GM18517 (cell line): Measurements from ENCODE around the gene GEMIN4.
"Not testable (repeated sequence)": the region's sequence is repeated elsewhere in the genome, so short reads cannot be mapped to it uniquely, and the experiment has no call there.

ENCODE experiments used
- ATAC-seq: cut with Tn5 transposase; IDR thresholded peaks from one replicate; pipeline ENCODE4 v1.9.1; 2021; ENCODE audit warnings: mild to moderate bottlenecking, moderate library complexity; ENCODE audit not compliant: unreplicated experiment

The GEMIN4 gene

DNA sequence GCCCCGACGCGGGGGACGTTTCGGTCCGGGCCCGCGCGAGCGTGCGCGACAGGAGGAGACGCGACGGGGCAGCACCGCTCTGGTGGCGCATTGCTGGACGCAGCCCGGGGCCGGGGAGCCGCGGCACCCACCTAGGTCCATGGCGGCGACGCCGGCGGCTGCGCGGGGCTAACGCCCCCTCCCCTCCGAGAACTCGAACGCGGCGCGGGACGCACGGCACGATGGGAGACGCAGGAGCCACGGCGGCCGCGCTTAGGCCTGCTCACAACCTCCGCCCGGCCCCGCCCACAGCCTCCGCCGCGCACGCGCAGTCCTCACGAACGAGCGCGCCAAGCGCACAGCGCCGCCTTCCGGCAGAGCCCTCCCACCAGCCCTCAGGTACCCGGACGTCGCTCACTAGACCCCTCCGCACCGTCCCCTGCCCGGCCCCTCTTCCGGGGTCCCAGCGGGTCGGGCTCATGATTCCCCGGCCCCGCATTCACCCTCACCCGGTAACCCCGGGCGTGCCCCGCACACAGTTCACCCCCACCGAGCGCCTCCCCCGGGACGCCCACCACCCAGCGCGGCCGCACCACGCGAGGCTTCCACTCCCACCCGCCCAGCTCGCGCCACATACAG is at the start of gene GEMIN4:
GEMIN4 (minus strand) TSS at position 263 of the 618 bp plus-strand sequence; CDS start at position 141, 122 bp downstream.
- ATAC-seq: peak; percentile 82

DNA sequence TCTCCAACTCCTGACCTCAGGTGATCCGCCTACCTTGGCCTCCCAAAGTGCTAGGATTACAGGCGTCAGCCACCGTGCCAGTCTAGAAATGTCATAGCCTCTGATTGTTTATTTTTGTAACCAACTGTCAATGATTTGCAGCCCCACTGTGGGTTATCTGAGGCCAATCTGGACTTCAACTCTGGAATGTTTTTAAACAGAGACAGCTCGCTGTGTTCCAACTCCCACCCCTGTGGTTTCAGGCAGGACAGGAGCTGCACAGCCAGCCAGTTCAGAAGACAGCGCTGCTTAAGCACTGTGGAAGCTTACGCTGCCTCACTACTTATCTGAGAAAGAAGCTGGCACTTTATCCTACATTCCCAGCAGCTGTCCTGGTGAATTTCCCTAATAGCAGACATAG is 49.6 kb upstream of the GEMIN4 start:
- no peak for ATAC-seq

GRCh38 chr17:800446-801242 is 48.6 kb upstream of the GEMIN4 start:
- no peak for ATAC-seq

GRCh38 chr17:799261-799660 is 47.2 kb upstream of the GEMIN4 start:
- no peak for ATAC-seq

GRCh38 chr17:798246-798645 is 46.2 kb upstream of the GEMIN4 start:
- ATAC-seq: no peak

- no peak for ATAC-seq
Observed at GRCh38 chr17:797236-797840, 45.3 kb upstream of the GEMIN4 start.

GRCh38 chr17:796609-797008 is 44.5 kb upstream of the GEMIN4 start:
- ATAC-seq: no peak

DNA sequence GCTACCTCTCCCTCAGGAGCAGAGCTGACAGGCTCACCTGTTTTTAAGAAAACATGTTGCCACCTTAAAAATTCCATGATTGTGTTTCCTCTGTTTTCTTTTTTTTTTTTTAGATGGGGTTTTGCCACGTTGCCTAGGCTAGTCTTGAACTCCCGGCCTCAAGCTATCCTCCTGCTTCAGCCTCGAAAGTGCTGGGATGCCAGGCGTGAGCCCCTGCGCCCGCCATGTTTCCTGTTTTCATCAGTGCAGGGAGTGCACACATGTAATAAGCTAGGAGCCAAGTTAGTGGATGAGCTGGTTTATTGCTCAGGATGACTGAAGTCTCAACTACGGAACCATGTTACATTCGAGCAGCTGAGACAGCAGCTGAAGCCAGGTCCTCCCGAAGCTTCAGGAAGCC is 43.7 kb upstream of the GEMIN4 start:
- ATAC-seq: no peak

DNA sequence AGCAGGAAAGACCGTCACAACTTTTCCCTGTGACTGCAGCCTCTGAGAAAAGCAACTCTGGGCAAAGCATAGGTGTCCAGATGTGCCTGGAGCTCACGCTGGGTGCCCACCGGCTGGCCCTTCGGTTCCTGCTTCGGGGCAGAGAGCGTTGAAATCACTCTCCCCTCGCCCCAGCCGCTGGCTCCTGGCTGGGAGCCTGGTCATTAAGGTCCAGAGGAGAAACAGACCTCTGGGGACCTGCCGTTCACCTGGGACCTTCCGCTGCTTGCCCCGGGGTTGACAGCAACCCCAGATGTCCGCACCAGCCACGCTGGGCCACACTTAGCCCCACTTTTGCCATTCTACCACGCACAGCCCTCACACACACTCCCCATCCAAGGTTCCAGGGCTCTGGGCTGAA is 43.2 kb upstream of the GEMIN4 start:
- ATAC-seq: no peak

DNA sequence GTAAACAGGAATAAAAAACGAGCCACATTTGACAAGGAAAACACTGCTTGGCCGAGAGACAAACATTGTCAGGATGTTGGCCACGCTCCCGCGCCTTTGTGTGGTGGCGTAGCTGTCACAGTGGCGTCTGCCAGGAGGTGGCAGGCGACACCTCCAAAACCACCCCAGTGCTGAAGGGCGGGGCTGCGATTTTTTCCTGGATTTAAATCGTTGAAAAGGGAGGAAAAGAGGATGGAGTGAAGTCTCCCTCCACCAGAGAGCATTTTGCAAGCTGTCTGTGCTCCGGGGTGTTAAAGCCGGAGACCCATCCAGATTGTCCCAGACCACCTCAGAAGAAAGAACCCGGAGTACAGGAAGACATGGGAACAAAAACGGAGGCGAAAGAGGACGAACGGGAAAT is 42.8 kb upstream of the GEMIN4 start:
- ATAC-seq: no peak

DNA sequence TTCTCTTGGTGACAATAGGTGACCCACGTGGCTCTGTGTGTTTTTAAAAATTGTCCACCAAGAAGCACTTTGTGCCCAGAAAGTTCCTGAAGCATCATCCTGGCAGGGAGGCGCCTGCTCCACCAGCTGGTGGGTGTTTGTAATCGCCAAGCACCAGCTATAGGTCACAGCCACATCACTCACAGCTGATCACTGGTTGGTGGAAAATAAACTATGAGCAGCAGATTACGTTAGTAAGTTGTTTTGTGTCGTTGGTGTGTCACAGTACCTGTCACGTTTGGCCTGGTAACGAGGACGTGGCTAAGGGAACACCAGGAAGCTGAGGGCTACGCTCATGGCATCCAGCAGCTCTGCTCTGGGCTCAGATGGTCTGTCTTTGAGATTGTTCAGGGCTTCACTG is 40.2 kb upstream of the GEMIN4 start:
- no peak for ATAC-seq

GRCh38 chr17:791829-792228 is 39.8 kb upstream of the GEMIN4 start:
- no peak for ATAC-seq

DNA sequence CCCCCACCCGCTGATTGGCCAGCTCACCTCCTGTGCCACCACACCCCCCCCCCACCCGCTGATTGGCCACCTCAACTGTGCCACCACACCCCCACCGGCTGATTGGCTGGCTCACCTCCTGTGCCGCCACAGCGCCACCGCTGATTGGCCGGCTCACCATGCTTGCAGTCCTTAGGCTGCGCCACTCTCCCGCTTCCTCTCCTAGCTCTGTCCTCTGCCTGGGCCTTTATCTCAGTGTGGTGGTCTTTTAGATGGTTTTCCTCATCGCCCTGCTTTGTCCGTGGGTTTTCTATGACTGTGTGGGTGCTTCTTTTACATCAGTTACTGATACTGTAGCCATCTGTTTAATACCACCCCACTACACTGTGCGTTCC is 38.8 kb upstream of the GEMIN4 start:
- not testable (repeated sequence) for ATAC-seq

GRCh38 chr17:789931-790873 is 38.1 kb upstream of the GEMIN4 start:
- not testable (repeated sequence) for ATAC-seq

- ATAC-seq: no peak
Observed at GRCh38 chr17:789160-789840, 37.2 kb upstream of the GEMIN4 start.

GRCh38 chr17:788551-788950 is 36.5 kb upstream of the GEMIN4 start:
- no peak for ATAC-seq

- no peak for ATAC-seq
Observed at GRCh38 chr17:787641-788221, 35.7 kb upstream of the GEMIN4 start.

- ATAC-seq: not testable (repeated sequence)
Observed at GRCh38 chr17:785901-786300, 33.8 kb upstream of the GEMIN4 start.

GRCh38 chr17:784143-784542 is 32.1 kb upstream of the GEMIN4 start:
- ATAC-seq: no peak
